Fibroblast of the aortic adventitia (primary cell): ENCODE data around the gene SLC6A6. TPM values are rescaled to one million over a fixed set of nuclear protein-coding genes. Genes with fewer than 3 reads are reported as not detected.

Source experiments
- DNase-seq: peaks from one replicate; pipeline ENCODE4 v3.0.0-alpha.2; 2010; ENCODE audit warnings: low read depth
- H3K4me3 ChIP-seq: 2 replicates; pipeline ENCODE4 v1.5.1; 2011; ENCODE audit warnings: low read depth, mild to moderate bottlenecking, control low read depth, low read length, moderate library complexity
- CTCF ChIP-seq: IDR thresholded peaks from 2 replicates; pipeline ENCODE4 v1.5.1; 2011; ENCODE audit warnings: mild to moderate bottlenecking, low read length, control low read depth, inconsistent platforms; ENCODE audit not compliant: insufficient read depth
- total RNA-seq: library from RNA; depleted of rRNA; stranded (reverse); fragments of >200 nt; gene quantifications from 2 replicates; pipeline ENCODE4 v1.2.3, GENCODE V29; 2012; ENCODE audit warnings: low replicate concordance

The SLC6A6 gene
- total RNA-seq, 1 donor: 31.4 TPM

- H3K4me3 ChIP-seq: no peak overlapping the region
- no peak for DNase-seq
- TF ChIP-seq CTCF: no peak
Observed at GRCh38 chr3:14445773-14446172, 43.4 kb downstream of the SLC6A6 start.

GRCh38 chr3:14446988-14447570 is 44.7 kb downstream of the SLC6A6 start:
- no peak overlapping the region for H3K4me3 ChIP-seq
- no peak for TF ChIP-seq CTCF
- DNase-seq: no peak

- H3K4me3 ChIP-seq: no peak overlapping the region
- DNase-seq: no peak
- TF ChIP-seq CTCF: no peak
Observed at GRCh38 chr3:14448063-14448462, 45.7 kb downstream of the SLC6A6 start.

GRCh38 chr3:14448756-14449727 is 46.6 kb downstream of the SLC6A6 start:
- no peak for DNase-seq
- no peak overlapping the region for H3K4me3 ChIP-seq
- no peak for TF ChIP-seq CTCF

- TF ChIP-seq CTCF: no peak
- DNase-seq: no peak
- H3K4me3 ChIP-seq: no peak overlapping the region
Observed at GRCh38 chr3:14450506-14450905, 48.1 kb downstream of the SLC6A6 start.

- no peak for DNase-seq
Observed at GRCh38 chr3:14450922-14451606, 48.7 kb downstream of the SLC6A6 start.

More at GRCh38 chr3:14450922-14451606, 48.7 kb downstream of the SLC6A6 start:
- no peak overlapping the region for H3K4me3 ChIP-seq
- no peak for TF ChIP-seq CTCF
